PC-3 (cell line): ENCODE data around the gene GRK2. TPM values are rescaled to one million over a fixed set of nuclear protein-coding genes. Genes with fewer than 3 reads are reported as not detected.

ENCODE experiments used
- ATAC-seq: fragments of 200-7000 bp; cut with Tn5 transposase; 2 replicates; pipeline ENCODE4 v1.9.1; 2020; ENCODE audit warnings: mild to moderate bottlenecking, moderate library complexity
- BruUV-seq: library from RNA; stranded (reverse); fragments of 400-500 nt; replicated peaks from 2 replicates; lab custom pipeline; 2021; lab: Mats Ljungman, UMichigan
- CTCF ChIA-PET: fragments of 300-600 bp; sonication (Branson Sonifier 250); formaldehyde crosslinking; loops from one replicate; lab custom pipeline; 2022; ENCODE audit warnings: antibody characterized with exemption; lab: Charles Lee
- POLR2A ChIA-PET: fragments of 300-600 bp; sonication (Branson Sonifier 250); formaldehyde crosslinking; loops from one replicate; lab custom pipeline; 2022; ENCODE audit warnings: antibody characterized with exemption; ENCODE audit not compliant: unreplicated experiment; lab: Charles Lee
- DNase-seq: peaks from one replicate; pipeline ENCODE4 v3.0.0-alpha.2; 2015
- H2AFZ ChIP-seq: fragments of 300-600 bp; sonication (generic); 2 replicates; pipeline ENCODE4 v1.6.0; 2016; ENCODE audit warnings: antibody characterized with exemption, low read length
- H3F3A ChIP-seq: fragments of 300-600 bp; sonication (generic); one replicate; pipeline ENCODE4 v1.6.0; 2017; ENCODE audit warnings: antibody characterized with exemption, low read length, control low read depth, mild to moderate bottlenecking; ENCODE audit not compliant: unreplicated experiment
- H3K27ac ChIP-seq: fragments of 300-600 bp; sonication (generic); 2 replicates; pipeline ENCODE4 v1.5.1; 2016; ENCODE audit warnings: mild to moderate bottlenecking, low read length
- H3K27me3 ChIP-seq: fragments of 300-600 bp; sonication (generic); 2 replicates; pipeline ENCODE4 v1.6.1; 2016; ENCODE audit warnings: low read length, mixed read lengths
- H3K36me3 ChIP-seq: fragments of 300-600 bp; sonication (generic); 2 replicates; pipeline ENCODE4 v1.6.1; 2016; ENCODE audit warnings: low read depth, mixed run types, low read length, mixed read lengths
- H3K4me1 ChIP-seq: fragments of 300-600 bp; sonication (generic); 2 replicates; pipeline ENCODE4 v1.5.1; 2016; ENCODE audit warnings: low read length; ENCODE audit not compliant: insufficient read depth
- H3K4me2 ChIP-seq: fragments of 300-600 bp; sonication (generic); 2 replicates; pipeline ENCODE4 v1.6.0; 2016; ENCODE audit warnings: low read length
- H3K4me3 ChIP-seq: fragments of 300-600 bp; sonication (generic); 2 replicates; pipeline ENCODE4 v1.5.1; 2016; ENCODE audit warnings: mild to moderate bottlenecking, low read length, mixed read lengths
- H3K79me2 ChIP-seq: fragments of 300-600 bp; sonication (generic); 2 replicates; pipeline ENCODE4 v1.6.1; 2017; ENCODE audit warnings: low read length, mixed read lengths
- H3K9ac ChIP-seq: fragments of 300-600 bp; sonication (generic); 2 replicates; pipeline ENCODE4 v1.6.0; 2016; ENCODE audit warnings: mild to moderate bottlenecking, low read length
- H3K9me2 ChIP-seq: fragments of 300-600 bp; sonication (generic); replicated peaks from 2 replicates; pipeline ENCODE4 v1.6.1; 2016; ENCODE audit warnings: mixed run types, low read length, mixed read lengths
- H3K9me3 ChIP-seq: fragments of 300-600 bp; sonication (generic); 2 replicates; pipeline ENCODE4 v1.6.1; 2016; ENCODE audit warnings: low read length, mixed read lengths
- H4K20me1 ChIP-seq: fragments of 300-600 bp; sonication (generic); 2 replicates; pipeline ENCODE4 v1.6.1; 2016; ENCODE audit warnings: low read length, mixed read lengths
- EZH2 ChIP-seq: fragments of 300-600 bp; sonication (generic); IDR thresholded peaks from one replicate; pipeline ENCODE4 v1.6.1; 2017; ENCODE audit warnings: antibody characterized with exemption, mild to moderate bottlenecking, low read length; ENCODE audit not compliant: unreplicated experiment
- EZH2phosphoT487 ChIP-seq: fragments of 300-600 bp; sonication (generic); IDR thresholded peaks from 2 replicates; pipeline ENCODE4 v1.6.1; 2018; ENCODE audit warnings: mild to moderate bottlenecking, antibody characterized with exemption, low read length, borderline replicate concordance
- intact Hi-C: fragments of 100-400 bp; cut with micrococcal nuclease; formaldehyde crosslinking; loops from 2 replicates; pipeline ENCODE4 v1.9.0; 2023
- total RNA-seq: library from RNA; depleted of rRNA; stranded (reverse); fragments of >200 nt; gene quantifications from 2 replicates; pipeline ENCODE4 v1.2.3, GENCODE V29; 2014
- TF ChIP-seq, protein P1 (sequence below): fragments of 300-600 bp; sonication (generic); conservative IDR thresholded peaks from 2 replicates; pipeline ENCODE4 v1.5.1; 2017; ENCODE audit warnings: antibody characterized with exemption, low read depth, mild to moderate bottlenecking, low read length

GRK2 gene
- total RNA-seq, 1 experiment from 2014 or later, result 103 TPM

- peaks cover 52% of the 10 kb centered on the region for H3K79me2 ChIP-seq
- CTCF ChIA-PET, result no interaction called here
Measured at GRCh38 chr11:67237574-67237973, 28.7 kb upstream of the GRK2 start.

DNA sequence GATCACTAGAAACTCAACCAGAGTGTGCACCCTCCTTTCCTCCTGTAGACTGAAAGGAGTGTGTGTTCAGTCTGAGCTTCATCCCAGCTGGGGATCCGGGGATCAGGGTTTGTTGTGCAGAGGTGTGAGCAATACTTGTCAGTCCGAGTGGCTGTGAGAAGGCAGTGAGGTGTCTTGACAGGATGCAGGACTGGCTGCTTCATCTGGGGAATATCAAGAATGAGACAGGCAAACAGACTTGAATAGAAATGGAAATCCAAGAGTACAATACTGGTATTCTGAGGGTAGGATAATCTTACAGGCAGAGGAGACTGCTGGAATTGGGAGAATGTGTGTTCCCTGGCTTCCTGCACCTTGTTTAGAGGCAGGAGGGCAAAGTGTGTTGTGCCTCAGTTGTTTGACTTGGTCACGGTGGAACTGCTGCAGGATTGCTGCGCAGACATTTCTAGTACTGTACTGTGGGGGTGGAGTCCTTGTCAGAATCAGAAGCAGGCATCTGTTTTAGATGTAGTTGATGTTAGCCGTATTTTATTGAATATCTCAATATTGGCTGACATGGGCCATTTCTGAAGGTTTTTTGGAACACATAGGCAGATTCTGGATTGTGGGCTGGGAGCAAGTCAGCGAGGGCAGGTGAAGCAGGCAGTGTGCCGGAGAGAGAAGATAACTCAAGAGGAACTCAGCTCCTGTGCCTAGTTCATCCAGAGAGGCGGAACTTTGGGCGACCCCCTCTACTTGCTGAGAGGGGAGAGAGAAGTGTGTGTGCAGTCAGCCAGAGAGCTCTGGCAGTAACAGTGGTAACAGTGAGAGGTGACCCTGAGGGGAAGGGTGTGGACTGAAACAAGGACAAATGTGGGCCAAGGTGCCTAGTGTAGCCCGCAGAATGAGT lies 27.1 kb upstream of the GRK2 start:
- intact Hi-C loops, result loop anchor here (5.0 kb wide), 2 partner anchors 42 to 77 kb away; no protein-coding TSS in a partner anchor
- peak overlapping the region; percentile 89 for H3K4me3 ChIP-seq
- no peaks in the 10 kb centered on the region for H3K27me3 ChIP-seq
- DNase-seq, result peak; percentile 27
- H2AFZ ChIP-seq, result peak overlapping the region; percentile 17
- H4K20me1 ChIP-seq, result peaks cover 35% of the 10 kb centered on the region
- peak overlapping the region; percentile 81 for H3K4me2 ChIP-seq
- ChIA-PET CTCF (interaction anchor here (0.5 to 1.2 kb wide), 5 partner anchors 24 to 158 kb away, joined by 3 to 6 read pairs (median 4); partner anchors contain the start of gene KDM2A), POLR2A (interaction anchor here (0.6 to 1.1 kb wide), 4 partner anchors 37 to 135 kb away, joined by 3 read pairs; partner anchors contain the start of gene KDM2A)
- H3K9ac ChIP-seq, result peak overlapping the region; percentile 19
- H3K4me1 ChIP-seq, result peaks cover 29% of the 10 kb centered on the region
- TF ChIP-seq EZH2phosphoT487 (no peak), EZH2 (no peak)
- TF ChIP-seq, protein P1, sequence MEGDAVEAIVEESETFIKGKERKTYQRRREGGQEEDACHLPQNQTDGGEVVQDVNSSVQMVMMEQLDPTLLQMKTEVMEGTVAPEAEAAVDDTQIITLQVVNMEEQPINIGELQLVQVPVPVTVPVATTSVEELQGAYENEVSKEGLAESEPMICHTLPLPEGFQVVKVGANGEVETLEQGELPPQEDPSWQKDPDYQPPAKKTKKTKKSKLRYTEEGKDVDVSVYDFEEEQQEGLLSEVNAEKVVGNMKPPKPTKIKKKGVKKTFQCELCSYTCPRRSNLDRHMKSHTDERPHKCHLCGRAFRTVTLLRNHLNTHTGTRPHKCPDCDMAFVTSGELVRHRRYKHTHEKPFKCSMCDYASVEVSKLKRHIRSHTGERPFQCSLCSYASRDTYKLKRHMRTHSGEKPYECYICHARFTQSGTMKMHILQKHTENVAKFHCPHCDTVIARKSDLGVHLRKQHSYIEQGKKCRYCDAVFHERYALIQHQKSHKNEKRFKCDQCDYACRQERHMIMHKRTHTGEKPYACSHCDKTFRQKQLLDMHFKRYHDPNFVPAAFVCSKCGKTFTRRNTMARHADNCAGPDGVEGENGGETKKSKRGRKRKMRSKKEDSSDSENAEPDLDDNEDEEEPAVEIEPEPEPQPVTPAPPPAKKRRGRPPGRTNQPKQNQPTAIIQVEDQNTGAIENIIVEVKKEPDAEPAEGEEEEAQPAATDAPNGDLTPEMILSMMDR, result no peak
- peak overlapping the region; percentile 63 for H3K27ac ChIP-seq
- H3K36me3 ChIP-seq, result peaks cover 24% of the 10 kb centered on the region
- H3K9me2 ChIP-seq, result no peaks in the 10 kb centered on the region
- peak; percentile 2; the same call in 1 of the 2 replicates for ATAC-seq
- peaks cover 12% of the 10 kb centered on the region for H3F3A ChIP-seq
- BruUV-seq, result no TSS peak
- H3K9me3 ChIP-seq, result no peaks in the 10 kb centered on the region
- H3K79me2 ChIP-seq, result peaks cover 67% of the 10 kb centered on the region

More at GRCh38 chr11:67237574-67237973, 28.7 kb upstream of the GRK2 start:
- Histone ChIP-seq H3K9me3 (no peaks in the 10 kb centered on the region), H3K9ac (no peak overlapping the region), H3K27me3 (no peaks in the 10 kb centered on the region), H3K9me2 (no peaks in the 10 kb centered on the region), H4K20me1 (peaks cover 21% of the 10 kb centered on the region), H3K4me2 (no peak overlapping the region), H2AFZ (no peak overlapping the region), H3K27ac (no peak overlapping the region), H3K36me3 (peaks cover 15% of the 10 kb centered on the region), H3F3A (peaks cover 12% of the 10 kb centered on the region), H3K4me3 (no peak overlapping the region), H3K4me1 (peaks cover 21% of the 10 kb centered on the region)
- TF ChIP-seq, protein P1, result no peak
- TF ChIP-seq EZH2phosphoT487 (no peak), EZH2 (no peak)
- intact Hi-C loops, result loop anchor here (5.0 kb wide), 2 partner anchors 40 to 75 kb away; no protein-coding TSS in a partner anchor
- DNase-seq (no peak), ATAC-seq (no peak)
- no TSS peak for BruUV-seq
- POLR2A ChIA-PET, result no interaction called here
